ENCODE data around the gene SEMA3A.

GRCh38 chr7:84159435-84159834 is 35.2 kb downstream of the SEMA3A start:
- TF ChIP-seq, protein P1, sequence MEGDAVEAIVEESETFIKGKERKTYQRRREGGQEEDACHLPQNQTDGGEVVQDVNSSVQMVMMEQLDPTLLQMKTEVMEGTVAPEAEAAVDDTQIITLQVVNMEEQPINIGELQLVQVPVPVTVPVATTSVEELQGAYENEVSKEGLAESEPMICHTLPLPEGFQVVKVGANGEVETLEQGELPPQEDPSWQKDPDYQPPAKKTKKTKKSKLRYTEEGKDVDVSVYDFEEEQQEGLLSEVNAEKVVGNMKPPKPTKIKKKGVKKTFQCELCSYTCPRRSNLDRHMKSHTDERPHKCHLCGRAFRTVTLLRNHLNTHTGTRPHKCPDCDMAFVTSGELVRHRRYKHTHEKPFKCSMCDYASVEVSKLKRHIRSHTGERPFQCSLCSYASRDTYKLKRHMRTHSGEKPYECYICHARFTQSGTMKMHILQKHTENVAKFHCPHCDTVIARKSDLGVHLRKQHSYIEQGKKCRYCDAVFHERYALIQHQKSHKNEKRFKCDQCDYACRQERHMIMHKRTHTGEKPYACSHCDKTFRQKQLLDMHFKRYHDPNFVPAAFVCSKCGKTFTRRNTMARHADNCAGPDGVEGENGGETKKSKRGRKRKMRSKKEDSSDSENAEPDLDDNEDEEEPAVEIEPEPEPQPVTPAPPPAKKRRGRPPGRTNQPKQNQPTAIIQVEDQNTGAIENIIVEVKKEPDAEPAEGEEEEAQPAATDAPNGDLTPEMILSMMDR (IDR thresholded peaks at IDR 0.05), result no peak
- TF ChIP-seq POLR2A (IDR thresholded peaks at IDR 0.05), result no peak

All from esophagus squamous epithelium (tissue), 4 donors.